A375 (cell line): ENCODE results near the gene SPINT4. TPM values are rescaled to one million over a fixed set of nuclear protein-coding genes. Genes with fewer than 3 reads are reported as not detected.

Experiments
- small RNA-seq: library from RNA; depleted of rRNA; stranded (forward); fragments of <200 nt; gene quantifications from one replicate; pipeline ENCODE3, GENCODE V24; 2014
- total RNA-seq: library from RNA; depleted of rRNA; stranded (reverse); fragments of >200 nt; shearing (Covaris generic); gene quantifications from 2 replicates; pipeline ENCODE4 v1.2.3, GENCODE V29; 2014; rRNA removed

Gene SPINT4
- not detected in 2 replicates for total RNA-seq

GRCh38 chr20:45722047-45722446, at the start of gene SPINT4:
Gene SPINT4, plus strand, starts transcription at chr20:45722347. Its CDS starts 21 bp downstream, at chr20:45722368.

DNA sequence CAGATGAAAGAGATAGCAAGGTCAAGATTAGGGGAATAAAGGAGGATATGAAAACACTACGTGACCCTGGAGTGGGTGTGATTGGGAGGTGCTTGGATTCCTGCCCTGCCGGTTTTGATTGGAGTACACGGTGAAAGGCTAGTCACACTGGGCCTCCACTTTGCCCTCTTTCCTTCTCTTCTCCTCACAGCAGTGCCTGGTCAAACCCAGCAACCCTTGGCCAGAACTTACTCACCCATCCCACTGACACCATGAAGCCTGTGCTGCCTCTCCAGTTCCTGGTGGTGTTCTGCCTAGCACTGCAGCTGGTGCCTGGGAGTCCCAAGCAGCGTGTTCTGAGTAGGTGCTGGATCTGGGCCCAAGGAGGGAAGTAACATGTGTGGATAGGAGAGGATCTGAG, 20.3 kb upstream of the SPINT4 start, which contains the start of gene WFDC13:
Gene WFDC13, plus strand, starts transcription at position 166 of the 400 bp plus-strand sequence. Its CDS starts 86 bp downstream, at position 252.

GRCh38 chr20:45704969-45705637, 17.0 kb upstream of the SPINT4 start, which contains the start of gene WFDC10B:
Gene WFDC10B, minus strand, starts transcription at chr20:45705019. Its CDS starts 19,027 bp downstream, at chr20:45685992.

Small RNA genes lying within 50 kb of the gene (small RNA-seq; reads per million reads assigned to genes)
- gene MIR3617 (not detected), gene SPINT5P (not detected)

Other genes starting within 250 kb of the SPINT4 start
- gene SPINT3, start 206.7 kb upstream of the SPINT4 start, total RNA-seq, result not detected in 2 replicates
- not detected in 2 replicates for gene WFDC6, start 182.9 kb upstream of the SPINT4 start, total RNA-seq
- gene EPPIN, start 174.9 kb upstream of the SPINT4 start, total RNA-seq, result not detected in 2 replicates
- gene WFDC8, start 143.1 kb upstream of the SPINT4 start, total RNA-seq, result not detected in 2 replicates
- not detected in 2 replicates for gene WFDC10A, start 92.6 kb upstream of the SPINT4 start, total RNA-seq
- gene WFDC9, start 91.1 kb upstream of the SPINT4 start, total RNA-seq, result not detected in 2 replicates
- not detected in 2 replicates for gene WFDC11, start 52.1 kb upstream of the SPINT4 start, total RNA-seq
- not detected in 2 replicates for gene WFDC13, start 20.3 kb upstream of the SPINT4 start, total RNA-seq
- not detected in 2 replicates for gene WFDC10B, start 17.3 kb upstream of the SPINT4 start, total RNA-seq
- 0.41 and 1.9 TPM in 2 replicates for gene WFDC3, start 69.5 kb downstream of the SPINT4 start, total RNA-seq
- gene DNTTIP1, start 69.6 kb downstream of the SPINT4 start, total RNA-seq, result 100 and 116 TPM in 2 replicates
- 200 and 242 TPM in 2 replicates for gene UBE2C, start 90.3 kb downstream of the SPINT4 start, total RNA-seq
- gene TNNC2, start 105.0 kb downstream of the SPINT4 start, total RNA-seq, result 1.7 TPM in 1 of 2 replicates, not detected in the other
- 89.4 and 89.5 TPM in 2 replicates for gene SNX21, start 111.5 kb downstream of the SPINT4 start, total RNA-seq
- gene ACOT8, start 135.0 kb downstream of the SPINT4 start, total RNA-seq, result 52.4 and 54.0 TPM in 2 replicates
- gene ZSWIM3, start 135.3 kb downstream of the SPINT4 start, total RNA-seq, result 3.1 and 3.8 TPM in 2 replicates
- gene ZSWIM1, start 158.9 kb downstream of the SPINT4 start, total RNA-seq, result 6.6 and 13.4 TPM in 2 replicates
- 2.6 and 3.1 TPM in 2 replicates for gene SPATA25, start 165.3 kb downstream of the SPINT4 start, total RNA-seq
- 6.0 and 6.7 TPM in 2 replicates for gene NEURL2, start 168.9 kb downstream of the SPINT4 start, total RNA-seq
- gene CTSA, start 169.0 kb downstream of the SPINT4 start, total RNA-seq, result 59.4 and 69.5 TPM in 2 replicates
- gene PLTP, start 189.8 kb downstream of the SPINT4 start, total RNA-seq, result 73.1 and 78.4 TPM in 2 replicates
- gene PCIF1, start 212.3 kb downstream of the SPINT4 start, total RNA-seq, result 13.1 and 14.9 TPM in 2 replicates
- 32.9 and 37.4 TPM in 2 replicates for gene ZNF335, start 249.9 kb downstream of the SPINT4 start, total RNA-seq